ENCODE measurements around the gene SV2A.

DNA sequence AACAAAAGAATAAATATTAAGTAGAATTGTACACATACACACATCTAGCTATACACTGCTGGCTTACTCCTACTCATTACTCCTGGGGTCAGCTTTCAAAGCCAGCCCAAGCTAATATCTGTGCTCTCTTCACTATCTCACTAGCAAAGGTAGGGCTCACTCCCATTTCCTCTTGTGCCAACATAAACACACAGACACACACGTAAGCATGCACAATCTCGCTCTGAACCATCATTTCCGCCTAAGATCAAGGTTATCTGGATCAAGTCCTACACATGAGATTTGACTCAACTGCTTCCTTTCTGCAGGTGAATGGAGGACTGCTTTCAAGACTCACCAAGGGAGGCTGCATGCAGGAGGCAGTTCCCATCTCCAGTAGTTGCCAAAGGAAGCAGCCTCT, 47.8 kb upstream of the SV2A start:
- TF ChIP-seq, protein P1, sequence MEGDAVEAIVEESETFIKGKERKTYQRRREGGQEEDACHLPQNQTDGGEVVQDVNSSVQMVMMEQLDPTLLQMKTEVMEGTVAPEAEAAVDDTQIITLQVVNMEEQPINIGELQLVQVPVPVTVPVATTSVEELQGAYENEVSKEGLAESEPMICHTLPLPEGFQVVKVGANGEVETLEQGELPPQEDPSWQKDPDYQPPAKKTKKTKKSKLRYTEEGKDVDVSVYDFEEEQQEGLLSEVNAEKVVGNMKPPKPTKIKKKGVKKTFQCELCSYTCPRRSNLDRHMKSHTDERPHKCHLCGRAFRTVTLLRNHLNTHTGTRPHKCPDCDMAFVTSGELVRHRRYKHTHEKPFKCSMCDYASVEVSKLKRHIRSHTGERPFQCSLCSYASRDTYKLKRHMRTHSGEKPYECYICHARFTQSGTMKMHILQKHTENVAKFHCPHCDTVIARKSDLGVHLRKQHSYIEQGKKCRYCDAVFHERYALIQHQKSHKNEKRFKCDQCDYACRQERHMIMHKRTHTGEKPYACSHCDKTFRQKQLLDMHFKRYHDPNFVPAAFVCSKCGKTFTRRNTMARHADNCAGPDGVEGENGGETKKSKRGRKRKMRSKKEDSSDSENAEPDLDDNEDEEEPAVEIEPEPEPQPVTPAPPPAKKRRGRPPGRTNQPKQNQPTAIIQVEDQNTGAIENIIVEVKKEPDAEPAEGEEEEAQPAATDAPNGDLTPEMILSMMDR (IDR thresholded peaks at IDR 0.05) = no peak
- no peak for TF ChIP-seq EZH2 (IDR thresholded peaks at IDR 0.05; ENCODE audit: borderline replicate concordance, insufficient read depth, low read depth, low read length, poor library complexity, severe bottlenecking)

Measured in B cell (primary cell).